CD4-positive, alpha-beta T cell (primary cell): Measurements from ENCODE around the gene TMEM170B. TPM values are rescaled to one million over a fixed set of nuclear protein-coding genes. Genes with fewer than 3 reads are reported as not detected.

Source experiments
- ATAC-seq: fragments of 200-7000 bp; cut with Tn5 transposase; one replicate; pipeline ENCODE4 v1.10.0; 2022; ENCODE audit warnings: mild to moderate bottlenecking; ENCODE audit not compliant: poor library complexity
- CTCF ChIA-PET: fragments of 350-600 bp; sonication (Branson Sonifier 250); formaldehyde crosslinking; loops from one replicate; lab custom pipeline; 2021; ENCODE audit warnings: antibody characterized with exemption, inconsistent platforms; lab: Charles Lee
- POLR2A ChIA-PET: fragments of 350-600 bp; sonication (Branson Sonifier 250); formaldehyde crosslinking; loops from one replicate; lab custom pipeline; 2021; ENCODE audit warnings: antibody characterized with exemption, inconsistent platforms; lab: Charles Lee
- DNase-seq, 14 experiments: peaks; one replicate each; pipeline ENCODE4 v3.0.0-alpha.2; 2013 to 2020; ENCODE audit warnings: mixed read lengths in 2 of 14
- H3K27ac ChIP-seq, 2 donors: one replicate each; pipeline versions ENCODE4 v1.5.1 to v1.7.0; 2013; ENCODE audit warnings: low read length in 2 of 2, low read depth in 1 of 2, mild to moderate bottlenecking in 1 of 2
- H3K27me3 ChIP-seq, 2 experiments: 1 replicate in 1 of 2; 2 replicates in 1 of 2; pipeline versions ENCODE4 v1.6.1 to v1.7.0; 2013; ENCODE audit warnings: low read length in 2 of 2, control low read depth in 1 of 2, mild to moderate bottlenecking in 1 of 2, moderate library complexity in 1 of 2; ENCODE audit not compliant: insufficient read depth in 2 of 2, control insufficient read depth in 1 of 2
- H3K36me3 ChIP-seq: one replicate; pipeline ENCODE4 v1.6.1; 2013; ENCODE audit warnings: low read length, control low read depth; ENCODE audit not compliant: insufficient read depth
- H3K4me1 ChIP-seq: one replicate; pipeline ENCODE4 v1.6.1; 2013; ENCODE audit warnings: low read length, control low read depth; ENCODE audit not compliant: insufficient read depth
- H3K4me3 ChIP-seq: one replicate; pipeline ENCODE4 v1.5.1; 2013; ENCODE audit warnings: mild to moderate bottlenecking, low read length, moderate library complexity
- H3K9me3 ChIP-seq, 2 experiments: 1 replicate in 1 of 2; 2 replicates in 1 of 2; pipeline versions ENCODE4 v1.6.1 to v1.7.0; 2013; ENCODE audit warnings: low read length in 2 of 2, mild to moderate bottlenecking in 2 of 2, control low read depth in 1 of 2, moderate library complexity in 1 of 2; ENCODE audit not compliant: control insufficient read depth in 1 of 2, insufficient read depth in 1 of 2
- H3K27ac Mint-ChIP-seq: one replicate; pipeline ENCODE4 v1.8.0; 2020; ENCODE audit warnings: mixed read lengths
- H3K27me3 Mint-ChIP-seq: one replicate; pipeline ENCODE4 v1.8.0; 2021; ENCODE audit warnings: mixed read lengths
- H3K36me3 Mint-ChIP-seq: one replicate; pipeline ENCODE4 v1.8.0; 2021; ENCODE audit warnings: low read depth, mixed read lengths
- H3K4me1 Mint-ChIP-seq: one replicate; pipeline ENCODE4 v1.8.0; 2021; ENCODE audit warnings: low read depth, mixed read lengths
- H3K4me3 Mint-ChIP-seq: one replicate; pipeline ENCODE4 v1.8.0; 2020; ENCODE audit warnings: mild to moderate bottlenecking, mixed read lengths
- H3K9me3 Mint-ChIP-seq: one replicate; pipeline ENCODE4 v1.8.0; 2020; ENCODE audit warnings: mixed read lengths
- CTCF ChIP-seq: fragments of 200-600 bp; IDR thresholded peaks from one replicate; pipeline ENCODE4 v1.8.0; 2022; ENCODE audit warnings: antibody characterized with exemption, mild to moderate bottlenecking
- intact Hi-C, 2 experiments: fragments of 100-400 bp; cut with DNase I in 1 of 2; cut with micrococcal nuclease in 1 of 2; formaldehyde crosslinking; loops; one replicate each; pipeline versions ENCODE4 v1.15.1 to v1.9.0; 2023 to 2025; cut with DNase I, micrococcal nuclease
- total RNA-seq, 174 experiments: library from RNA in 2 of 174; stranded (reverse) in 2 of 174; gene quantifications; one replicate each; pipeline ENCODE4 v1.2.3 and lab custom pipeline; 2021 to 2026

The TMEM170B gene
- total RNA-seq, 2 experiments from 2014 or later = 1.9 to 2.1 TPM

- ATAC-seq (no peak), DNase-seq (no peak)
- Mint-ChIP-seq H3K4me3 (no peak overlapping the region), H3K4me1 (no peaks in the 10 kb centered on the region), H3K36me3 (no peaks in the 10 kb centered on the region), H3K9me3 (no peaks in the 10 kb centered on the region), H3K27me3 (no peaks in the 10 kb centered on the region), H3K27ac (no peak overlapping the region)
- CTCF ChIA-PET = interaction anchor here (0.6 to 2.1 kb wide), 3 partner anchors 9 to 571 kb away, joined by 3 to 8 read pairs (median 4); no protein-coding TSS in a partner anchor
- Histone ChIP-seq H3K4me3 (no peak overlapping the region), H3K4me1 (no peaks in the 10 kb centered on the region), H3K36me3 (no peaks in the 10 kb centered on the region), H3K27me3 (no peaks in the 10 kb centered on the region), H3K9me3 (no peaks in the 10 kb centered on the region), H3K27ac (no peak overlapping the region)
- intact Hi-C loops = no loop called here
- no peak for TF ChIP-seq CTCF
- POLR2A ChIA-PET = no interaction called here
Measured at GRCh38 chr6:11584244-11584643, 46.7 kb downstream of the TMEM170B start.

GRCh38 chr6:11585426-11586016 lies 48.0 kb downstream of the TMEM170B start:
- no peaks in the 10 kb centered on the region for H3K36me3 ChIP-seq
- Mint-ChIP-seq H3K4me3 (no peak overlapping the region), H3K9me3 (no peaks in the 10 kb centered on the region), H3K36me3 (no peaks in the 10 kb centered on the region), H3K4me1 (no peaks in the 10 kb centered on the region), H3K27me3 (no peaks in the 10 kb centered on the region), H3K27ac (no peak overlapping the region)
- H3K27me3 ChIP-seq = no peaks in the 10 kb centered on the region
- no peak overlapping the region for H3K27ac ChIP-seq
- H3K4me3 ChIP-seq = no peak overlapping the region
- peak; percentile 50 for TF ChIP-seq CTCF
- no peaks in the 10 kb centered on the region for H3K4me1 ChIP-seq
- H3K9me3 ChIP-seq = no peaks in the 10 kb centered on the region
- CTCF ChIA-PET = interaction anchor here (2.1 kb wide), 1 partner anchor 10 kb away, joined by 8 read pairs; no protein-coding TSS in a partner anchor
- POLR2A ChIA-PET = no interaction called here
- peak in 3 of 14 experiments; percentile 18 to 37 (median 35) for DNase-seq
- intact Hi-C loops = loop anchor here (5.0 kb wide), 3 partner anchors 647 to 1307 kb away; no protein-coding TSS in a partner anchor
- ATAC-seq = no peak

GRCh38 chr6:11586117-11586516 lies 48.6 kb downstream of the TMEM170B start:
- Mint-ChIP-seq H3K27ac (no peak overlapping the region), H3K4me1 (no peaks in the 10 kb centered on the region), H3K4me3 (no peak overlapping the region), H3K36me3 (no peaks in the 10 kb centered on the region), H3K9me3 (no peaks in the 10 kb centered on the region), H3K27me3 (no peaks in the 10 kb centered on the region)
- H3K27me3 ChIP-seq = no peaks in the 10 kb centered on the region
- no peak overlapping the region for H3K27ac ChIP-seq
- no peak for ATAC-seq
- ChIA-PET CTCF (no interaction called here), POLR2A (no interaction called here)
- H3K4me3 ChIP-seq = no peak overlapping the region
- DNase-seq = no peak
- no peaks in the 10 kb centered on the region for H3K4me1 ChIP-seq
- no peaks in the 10 kb centered on the region for H3K36me3 ChIP-seq
- no peaks in the 10 kb centered on the region for H3K9me3 ChIP-seq
- intact Hi-C loops = loop anchor here (5.0 kb wide), 3 partner anchors 646 to 1306 kb away; no protein-coding TSS in a partner anchor
- no peak for TF ChIP-seq CTCF
